Measurements from ENCODE around the gene CEP78. TPM values are rescaled to one million over a fixed set of nuclear protein-coding genes. Genes with fewer than 3 reads are reported as not detected.

CEP78 gene
- total RNA-seq, 1 experiment from 2014 or later = 10.1 TPM

DNA sequence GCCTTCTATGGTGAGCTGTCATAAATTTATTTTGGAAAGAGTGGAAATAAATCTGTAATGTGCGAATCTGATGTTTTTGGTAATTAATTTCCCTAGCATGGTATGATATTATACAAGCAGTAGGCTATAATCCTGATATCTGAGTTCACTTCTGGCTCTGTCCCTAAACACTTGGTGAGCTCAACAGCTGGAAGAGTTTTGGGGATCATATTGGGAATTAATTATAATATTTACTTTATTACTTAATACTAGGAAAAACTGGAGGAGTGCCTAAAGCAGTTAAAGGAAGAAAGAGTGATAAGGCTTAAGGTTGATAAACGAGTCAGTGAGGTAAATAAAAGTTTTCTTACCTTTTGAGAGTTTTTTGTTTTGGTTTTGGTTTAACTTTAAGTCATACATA, 26.8 kb downstream of the CEP78 start:
- H3K36me3 ChIP-seq (ENCODE audit: control insufficient read depth, insufficient read depth, low read length) = no peaks in the 10 kb centered on the region
- H3K4me1 Mint-ChIP-seq (ENCODE audit: low read depth, unreplicated experiment) = peaks cover 2% of the 10 kb centered on the region

DNA sequence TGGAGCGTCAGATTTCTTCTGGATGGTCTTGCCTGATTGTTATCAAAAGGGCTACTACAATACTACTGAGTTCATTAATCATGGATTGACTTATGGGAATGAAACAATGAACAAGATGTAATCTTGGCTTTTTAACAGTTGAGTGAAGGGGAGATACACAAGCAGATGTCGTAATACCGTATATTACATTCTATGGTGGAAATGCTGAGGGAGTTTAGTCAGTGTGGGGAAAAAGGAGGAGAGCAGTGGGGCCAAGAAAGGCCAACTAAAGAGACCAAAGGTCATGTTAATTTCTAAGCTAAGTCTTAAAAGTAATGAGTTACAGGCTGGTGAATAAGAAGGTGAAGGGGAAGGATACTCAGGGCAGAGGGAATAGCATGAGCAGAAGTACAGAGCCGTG, 32.0 kb downstream of the CEP78 start:
- Histone ChIP-seq H3K9me3 (no peaks in the 10 kb centered on the region), H3K4me3 (ENCODE audit: low read depth, low read length) (no peak overlapping the region), H3K27me3 (replicated peaks; ENCODE audit: control insufficient read depth, insufficient read depth, low read length) (no peaks in the 10 kb centered on the region), H3K4me1 (no peaks in the 10 kb centered on the region), H3K36me3 (ENCODE audit: control insufficient read depth, insufficient read depth, low read length) (no peaks in the 10 kb centered on the region)
- H3K4me1 Mint-ChIP-seq (ENCODE audit: low read depth, unreplicated experiment) = peaks cover 7% of the 10 kb centered on the region
- H3K9me3 Mint-ChIP-seq (ENCODE audit: unreplicated experiment) = no peaks in the 10 kb centered on the region
- POLR2A ChIA-PET = no interaction called here
- no TSS peak for BruUV-seq (replicated peaks)
- CTCF ChIA-PET = no interaction called here
- no peaks in the 10 kb centered on the region for H3K27me3 Mint-ChIP-seq (ENCODE audit: insufficient read depth, unreplicated experiment)
- H3K4me3 Mint-ChIP-seq (ENCODE audit: unreplicated experiment) = no peak overlapping the region
- H3K36me3 Mint-ChIP-seq (ENCODE audit: insufficient read depth, unreplicated experiment) = peaks cover 10% of the 10 kb centered on the region
- no peak overlapping the region for H3K27ac Mint-ChIP-seq (ENCODE audit: unreplicated experiment)
- no peak for DNase-seq
- TF ChIP-seq, protein P1, sequence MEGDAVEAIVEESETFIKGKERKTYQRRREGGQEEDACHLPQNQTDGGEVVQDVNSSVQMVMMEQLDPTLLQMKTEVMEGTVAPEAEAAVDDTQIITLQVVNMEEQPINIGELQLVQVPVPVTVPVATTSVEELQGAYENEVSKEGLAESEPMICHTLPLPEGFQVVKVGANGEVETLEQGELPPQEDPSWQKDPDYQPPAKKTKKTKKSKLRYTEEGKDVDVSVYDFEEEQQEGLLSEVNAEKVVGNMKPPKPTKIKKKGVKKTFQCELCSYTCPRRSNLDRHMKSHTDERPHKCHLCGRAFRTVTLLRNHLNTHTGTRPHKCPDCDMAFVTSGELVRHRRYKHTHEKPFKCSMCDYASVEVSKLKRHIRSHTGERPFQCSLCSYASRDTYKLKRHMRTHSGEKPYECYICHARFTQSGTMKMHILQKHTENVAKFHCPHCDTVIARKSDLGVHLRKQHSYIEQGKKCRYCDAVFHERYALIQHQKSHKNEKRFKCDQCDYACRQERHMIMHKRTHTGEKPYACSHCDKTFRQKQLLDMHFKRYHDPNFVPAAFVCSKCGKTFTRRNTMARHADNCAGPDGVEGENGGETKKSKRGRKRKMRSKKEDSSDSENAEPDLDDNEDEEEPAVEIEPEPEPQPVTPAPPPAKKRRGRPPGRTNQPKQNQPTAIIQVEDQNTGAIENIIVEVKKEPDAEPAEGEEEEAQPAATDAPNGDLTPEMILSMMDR (IDR thresholded peaks at IDR 0.05; ENCODE audit: insufficient read depth in 1 of 2, low read depth in 1 of 2, low read length in 1 of 2, severe bottlenecking in 1 of 2, unreplicated experiment in 1 of 2) = no peak
- intact Hi-C loops (cut with micrococcal nuclease; ENCODE audit: unreplicated experiment) = no loop called here

More for the DNA sequence above, 26.8 kb downstream of the CEP78 start:
- Histone ChIP-seq H3K27me3 (replicated peaks; ENCODE audit: control insufficient read depth, insufficient read depth, low read length) (no peaks in the 10 kb centered on the region), H3K4me1 (no peaks in the 10 kb centered on the region), H3K9me3 (no peaks in the 10 kb centered on the region), H3K4me3 (ENCODE audit: low read depth, low read length) (no peak overlapping the region)
- ChIA-PET POLR2A (no interaction called here), CTCF (no interaction called here)
- H3K27me3 Mint-ChIP-seq (ENCODE audit: insufficient read depth, unreplicated experiment) = no peaks in the 10 kb centered on the region
- intact Hi-C loops (cut with micrococcal nuclease; ENCODE audit: unreplicated experiment) = loop anchor here (5.0 kb wide), 1 partner anchor 35 kb away; the partner anchor contains the start of gene PSAT1
- H3K9me3 Mint-ChIP-seq (ENCODE audit: unreplicated experiment) = no peaks in the 10 kb centered on the region
- no peak for DNase-seq
- no peak overlapping the region for H3K27ac Mint-ChIP-seq (ENCODE audit: unreplicated experiment)
- H3K36me3 Mint-ChIP-seq (ENCODE audit: insufficient read depth, unreplicated experiment) = peaks cover 3% of the 10 kb centered on the region
- BruUV-seq (replicated peaks) = no TSS peak
- TF ChIP-seq, protein P1 (IDR thresholded peaks at IDR 0.05; ENCODE audit: insufficient read depth in 1 of 2, low read depth in 1 of 2, low read length in 1 of 2, severe bottlenecking in 1 of 2, unreplicated experiment in 1 of 2) = no peak
- no peak overlapping the region for H3K4me3 Mint-ChIP-seq (ENCODE audit: unreplicated experiment)

DNA sequence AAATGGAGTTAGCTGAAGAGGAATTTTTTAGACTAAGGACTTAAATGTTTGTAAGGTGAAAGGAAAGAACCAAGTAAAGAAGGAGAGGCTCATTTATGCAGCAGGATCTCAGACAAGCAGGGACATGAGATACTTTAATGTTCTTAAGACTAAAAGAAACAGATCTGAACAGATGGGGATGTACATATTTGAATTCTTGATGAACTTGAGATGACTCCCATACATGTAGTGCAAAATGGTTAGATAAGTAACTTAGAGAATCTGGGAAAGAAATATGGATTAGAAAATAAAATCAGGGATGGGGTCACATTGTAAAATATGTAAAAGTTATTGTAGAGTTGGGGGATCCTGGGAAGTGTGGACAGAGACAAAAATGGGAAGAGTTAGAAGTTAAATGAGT, 33.9 kb downstream of the CEP78 start:
- BruUV-seq (replicated peaks) = no TSS peak

More for the DNA sequence above, 33.9 kb downstream of the CEP78 start:
- H3K36me3 Mint-ChIP-seq (ENCODE audit: insufficient read depth, unreplicated experiment) = peaks cover 10% of the 10 kb centered on the region
- Histone ChIP-seq H3K4me1 (no peaks in the 10 kb centered on the region), H3K9me3 (no peaks in the 10 kb centered on the region), H3K4me3 (ENCODE audit: low read depth, low read length) (no peak overlapping the region), H3K27me3 (replicated peaks; ENCODE audit: control insufficient read depth, insufficient read depth, low read length) (no peaks in the 10 kb centered on the region), H3K36me3 (ENCODE audit: control insufficient read depth, insufficient read depth, low read length) (no peaks in the 10 kb centered on the region)
- POLR2A ChIA-PET = no interaction called here
- H3K4me3 Mint-ChIP-seq (ENCODE audit: unreplicated experiment) = no peak overlapping the region
- no peaks in the 10 kb centered on the region for H3K27me3 Mint-ChIP-seq (ENCODE audit: insufficient read depth, unreplicated experiment)
- H3K27ac Mint-ChIP-seq (ENCODE audit: unreplicated experiment) = no peak overlapping the region
- CTCF ChIA-PET = no interaction called here
- no peak for DNase-seq
- TF ChIP-seq, protein P1 (IDR thresholded peaks at IDR 0.05; ENCODE audit: insufficient read depth in 1 of 2, low read depth in 1 of 2, low read length in 1 of 2, severe bottlenecking in 1 of 2, unreplicated experiment in 1 of 2) = no peak
- intact Hi-C loops (cut with micrococcal nuclease; ENCODE audit: unreplicated experiment) = no loop called here
- no peaks in the 10 kb centered on the region for H3K9me3 Mint-ChIP-seq (ENCODE audit: unreplicated experiment)
- H3K4me1 Mint-ChIP-seq (ENCODE audit: low read depth, unreplicated experiment) = peaks cover 7% of the 10 kb centered on the region

Data from Caco-2 (cell line).